ENCODE results near the gene MBD2.
A peak's percentile ranks its signal among the peaks of the same experiment; 100 is the strongest.
"Not testable (repeated sequence)": the region's sequence is repeated elsewhere in the genome, so short reads cannot be mapped to it uniquely, and the experiment has no call there.

The MBD2 gene

DNA sequence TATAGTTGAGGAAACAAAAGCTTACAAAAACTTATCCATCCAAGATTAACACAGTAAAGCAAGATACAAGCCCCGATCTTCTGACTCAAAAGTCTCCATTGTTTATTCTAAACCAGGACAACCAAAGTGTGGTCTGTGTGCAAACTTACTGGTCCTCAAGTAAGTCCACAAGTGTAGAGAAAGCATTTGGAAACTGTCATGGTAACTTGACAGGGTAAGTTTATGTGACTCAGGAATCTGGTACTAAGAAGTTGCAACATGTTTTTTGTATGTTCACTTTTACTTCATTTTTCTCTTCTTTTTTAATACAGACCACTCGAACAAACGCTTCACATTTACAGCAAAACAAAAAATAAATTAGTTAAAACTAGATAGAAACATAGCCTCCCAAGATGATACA lies 9.4 kb downstream of the MBD2 start:
- DNase-seq (ENCODE audit: low read depth): no peak
- TF ChIP-seq, protein P1, sequence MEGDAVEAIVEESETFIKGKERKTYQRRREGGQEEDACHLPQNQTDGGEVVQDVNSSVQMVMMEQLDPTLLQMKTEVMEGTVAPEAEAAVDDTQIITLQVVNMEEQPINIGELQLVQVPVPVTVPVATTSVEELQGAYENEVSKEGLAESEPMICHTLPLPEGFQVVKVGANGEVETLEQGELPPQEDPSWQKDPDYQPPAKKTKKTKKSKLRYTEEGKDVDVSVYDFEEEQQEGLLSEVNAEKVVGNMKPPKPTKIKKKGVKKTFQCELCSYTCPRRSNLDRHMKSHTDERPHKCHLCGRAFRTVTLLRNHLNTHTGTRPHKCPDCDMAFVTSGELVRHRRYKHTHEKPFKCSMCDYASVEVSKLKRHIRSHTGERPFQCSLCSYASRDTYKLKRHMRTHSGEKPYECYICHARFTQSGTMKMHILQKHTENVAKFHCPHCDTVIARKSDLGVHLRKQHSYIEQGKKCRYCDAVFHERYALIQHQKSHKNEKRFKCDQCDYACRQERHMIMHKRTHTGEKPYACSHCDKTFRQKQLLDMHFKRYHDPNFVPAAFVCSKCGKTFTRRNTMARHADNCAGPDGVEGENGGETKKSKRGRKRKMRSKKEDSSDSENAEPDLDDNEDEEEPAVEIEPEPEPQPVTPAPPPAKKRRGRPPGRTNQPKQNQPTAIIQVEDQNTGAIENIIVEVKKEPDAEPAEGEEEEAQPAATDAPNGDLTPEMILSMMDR (IDR thresholded peaks at IDR 0.05; ENCODE audit: low read depth, low read length, missing control alignments): no peak
- H3K4me3 ChIP-seq (ENCODE audit: low read depth, low read length): no peak overlapping the region

DNA sequence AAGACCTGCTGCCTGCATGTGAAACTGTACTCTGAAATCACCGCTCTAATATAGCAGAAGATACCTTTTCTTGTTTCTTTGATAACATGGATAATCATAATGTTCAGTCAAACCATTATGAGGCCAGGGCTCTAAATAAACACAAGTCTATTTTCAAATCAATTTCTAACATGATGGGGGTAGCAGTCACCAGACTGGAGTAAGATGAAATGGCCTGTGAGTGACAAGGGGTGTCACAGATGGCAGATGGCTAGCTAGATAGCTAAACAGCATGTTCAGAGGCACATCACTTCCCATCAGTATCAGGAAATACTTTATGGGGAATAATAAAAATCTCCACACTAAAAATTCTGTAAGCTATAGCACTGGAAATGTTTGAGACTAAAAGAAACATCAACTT lies 14.0 kb downstream of the MBD2 start:
- DNase-seq (ENCODE audit: low read depth): no peak
- peak overlapping the region; percentile 23; the same call in 1 of the 2 replicates for H3K4me3 ChIP-seq (ENCODE audit: low read depth, low read length)
- TF ChIP-seq, protein P1 (IDR thresholded peaks at IDR 0.05; ENCODE audit: low read depth, low read length, missing control alignments): no peak

DNA sequence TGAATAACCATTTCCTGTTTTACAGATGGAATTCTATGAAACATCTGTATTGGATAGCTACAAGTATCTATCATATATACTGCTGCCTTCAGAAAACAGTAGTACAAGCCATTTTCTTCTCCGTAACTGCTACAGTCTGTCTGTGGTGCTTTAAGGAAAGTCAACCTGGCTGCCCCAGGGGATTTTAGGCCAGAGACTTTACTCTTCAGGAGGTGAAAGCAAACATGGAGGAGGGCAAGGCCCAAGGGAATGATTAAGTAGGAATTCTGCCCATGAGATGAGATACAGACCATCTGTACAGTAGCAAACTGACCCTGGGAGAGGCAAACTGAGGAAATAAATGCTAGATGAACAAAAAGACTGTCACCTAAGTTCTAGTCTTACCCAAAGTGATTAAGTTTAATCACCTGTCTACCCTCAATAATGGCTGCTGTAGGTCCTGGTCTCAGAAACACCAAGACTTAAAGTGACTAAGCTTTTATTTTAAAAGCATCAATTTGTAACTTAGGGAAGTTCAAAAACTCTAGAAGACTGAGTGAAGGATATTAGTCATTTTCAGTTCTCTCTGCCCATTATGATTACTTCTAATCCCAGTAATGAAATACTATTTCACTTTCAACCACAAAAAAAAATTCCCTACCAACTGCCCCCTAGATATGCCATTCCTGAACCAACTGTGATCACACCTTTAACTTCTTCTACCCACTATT lies 14.8 kb downstream of the MBD2 start:
- no peak for DNase-seq (ENCODE audit: low read depth)
- peak overlapping the region; percentile 41 for H3K4me3 ChIP-seq (ENCODE audit: low read depth, low read length)
- TF ChIP-seq, protein P1 (IDR thresholded peaks at IDR 0.05; ENCODE audit: low read depth, low read length, missing control alignments): no peak

DNA sequence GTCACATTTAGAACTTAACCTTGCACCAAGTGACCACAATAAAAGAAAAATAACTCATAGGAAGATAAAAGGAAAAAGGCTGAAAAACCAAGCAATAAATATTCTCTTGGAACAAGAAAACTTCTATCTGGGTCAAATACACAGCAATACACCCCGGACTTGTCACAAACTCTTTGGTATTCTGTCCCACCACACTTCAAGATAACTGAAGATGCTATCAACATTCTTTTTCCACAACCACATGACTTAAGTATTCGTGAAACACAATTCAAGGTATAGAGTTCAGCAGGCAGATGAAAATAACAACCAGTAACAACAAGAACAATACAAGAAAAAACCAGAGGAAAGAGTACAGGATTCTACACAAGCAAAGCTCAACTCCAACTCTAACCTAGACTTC lies 18.0 kb downstream of the MBD2 start:
- DNase-seq (ENCODE audit: low read depth): no peak
- H3K4me3 ChIP-seq (ENCODE audit: low read depth, low read length): no peak overlapping the region
- TF ChIP-seq, protein P1 (IDR thresholded peaks at IDR 0.05; ENCODE audit: low read depth, low read length, missing control alignments): no peak

DNA sequence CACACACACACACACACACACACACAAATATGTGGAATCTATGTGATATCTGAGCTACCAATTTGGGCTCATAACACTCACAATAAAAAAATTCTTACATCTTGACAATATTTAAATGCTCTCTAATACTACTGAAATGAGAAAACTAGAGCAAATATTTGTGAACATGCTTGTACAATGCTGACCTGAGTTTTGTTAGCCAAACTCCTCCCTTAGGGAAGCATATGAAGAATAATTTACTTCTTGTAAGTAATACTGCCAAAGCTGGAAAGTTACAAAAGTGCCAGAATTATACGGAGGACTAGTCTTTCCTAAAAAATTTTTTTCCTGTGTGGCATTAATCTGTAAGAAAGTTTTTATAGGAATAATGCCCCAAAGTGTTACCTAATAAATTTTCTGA lies 18.5 kb downstream of the MBD2 start:
- TF ChIP-seq, protein P1 (IDR thresholded peaks at IDR 0.05; ENCODE audit: low read depth, low read length, missing control alignments): no peak
- H3K4me3 ChIP-seq (ENCODE audit: low read depth, low read length): no peak overlapping the region
- DNase-seq (ENCODE audit: low read depth): no peak

DNA sequence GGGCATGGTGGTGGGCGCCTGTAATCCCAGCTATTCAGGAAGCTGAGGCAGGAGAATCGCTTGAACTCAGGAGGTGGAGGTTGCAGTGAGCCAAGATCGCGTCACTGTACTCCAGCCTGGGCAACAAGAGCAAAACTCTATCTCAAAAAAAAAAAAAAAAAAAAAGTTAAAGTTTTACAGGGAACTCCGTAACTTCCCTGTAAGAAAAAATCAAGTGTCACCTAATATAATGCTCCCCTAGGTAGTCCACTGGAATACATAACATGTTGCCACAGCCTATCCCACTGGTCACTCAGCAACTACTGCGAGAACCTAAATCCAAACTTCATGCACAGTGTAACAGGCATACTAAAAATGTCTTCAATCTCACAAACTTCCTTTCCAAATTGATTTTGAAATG lies 19.0 kb downstream of the MBD2 start:
- not testable (repeated sequence) for DNase-seq (ENCODE audit: low read depth); H3K4me3 ChIP-seq (ENCODE audit: low read depth, low read length)

DNA sequence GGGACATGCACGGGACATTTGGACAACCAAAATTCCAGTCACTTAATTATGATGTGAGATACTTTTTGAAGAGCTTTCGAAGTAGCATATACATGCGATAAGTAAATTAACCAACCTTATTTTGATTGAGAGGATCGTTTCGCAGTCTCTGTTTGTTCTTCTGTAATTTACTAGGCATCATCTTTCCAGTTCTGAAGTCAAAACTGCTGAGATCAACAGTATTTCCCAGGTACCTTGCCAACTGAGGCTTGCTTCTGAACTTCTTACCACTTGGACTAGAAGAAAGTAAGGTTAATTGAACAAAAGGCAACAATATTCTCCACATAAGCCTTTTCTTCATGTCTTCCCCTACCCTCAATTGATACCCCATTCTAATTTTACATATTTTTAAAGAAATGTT lies 19.6 kb downstream of the MBD2 start:
- TF ChIP-seq, protein P1 (IDR thresholded peaks at IDR 0.05; ENCODE audit: low read depth, low read length, missing control alignments): no peak
- no peak for DNase-seq (ENCODE audit: low read depth)
- no peak overlapping the region for H3K4me3 ChIP-seq (ENCODE audit: low read depth, low read length)

Measured in GM12864 (cell line).